GM23248 (cell line): ENCODE data around the gene PAK1.

ENCODE experiments used
- EZH2 ChIP-seq: fragments of 200-600 bp; sonication (generic); IDR thresholded peaks from 2 replicates; pipeline ENCODE4 v1.6.1; 2018; ENCODE audit warnings: antibody characterized with exemption, mild to moderate bottlenecking; ENCODE audit not compliant: insufficient read depth, poor library complexity, severe bottlenecking
- EZH2phosphoT487 ChIP-seq: fragments of 200-600 bp; sonication (generic); IDR thresholded peaks from 2 replicates; pipeline ENCODE4 v1.6.1; 2018; ENCODE audit warnings: antibody characterized with exemption, moderate library complexity, mild to moderate bottlenecking, low read depth; ENCODE audit not compliant: insufficient read depth

DNA sequence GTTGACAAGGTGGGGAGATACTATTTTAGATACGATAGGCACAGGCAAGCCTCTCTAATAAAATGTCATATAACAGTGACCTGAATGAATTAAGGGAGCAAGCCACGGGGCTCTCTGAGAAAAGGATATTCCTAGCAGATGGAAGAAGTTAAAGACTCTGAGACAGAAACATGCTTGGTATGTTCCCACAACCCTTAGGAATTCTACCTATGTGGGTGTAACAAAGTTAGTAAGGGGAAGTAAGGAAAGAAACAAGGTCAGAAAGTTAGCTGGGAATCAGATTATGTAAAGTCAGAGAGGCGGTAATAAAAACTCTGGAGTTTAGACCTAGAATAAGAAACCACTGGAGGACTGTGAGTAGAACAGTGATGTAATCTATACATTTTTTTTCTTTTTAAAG lies 112.7 kb downstream of the PAK1 start:
- TF ChIP-seq EZH2phosphoT487 (no peak), EZH2 (no peak)
